Cerebellar cortex (tissue), 1 donor: ENCODE results near the gene ZCCHC24.

ENCODE experiments used
- DNase-seq: peaks from one replicate; pipeline ENCODE4 v3.0.0-alpha.2; 2015; ENCODE audit warnings: low spot score

The ZCCHC24 gene

GRCh38 chr10:79431428-79431827, 14.0 kb downstream of the ZCCHC24 start:
- no peak for DNase-seq

- no peak for DNase-seq
These were observed 14.5 kb downstream of the ZCCHC24 start for GRCh38 chr10:79430936-79431335.

DNA sequence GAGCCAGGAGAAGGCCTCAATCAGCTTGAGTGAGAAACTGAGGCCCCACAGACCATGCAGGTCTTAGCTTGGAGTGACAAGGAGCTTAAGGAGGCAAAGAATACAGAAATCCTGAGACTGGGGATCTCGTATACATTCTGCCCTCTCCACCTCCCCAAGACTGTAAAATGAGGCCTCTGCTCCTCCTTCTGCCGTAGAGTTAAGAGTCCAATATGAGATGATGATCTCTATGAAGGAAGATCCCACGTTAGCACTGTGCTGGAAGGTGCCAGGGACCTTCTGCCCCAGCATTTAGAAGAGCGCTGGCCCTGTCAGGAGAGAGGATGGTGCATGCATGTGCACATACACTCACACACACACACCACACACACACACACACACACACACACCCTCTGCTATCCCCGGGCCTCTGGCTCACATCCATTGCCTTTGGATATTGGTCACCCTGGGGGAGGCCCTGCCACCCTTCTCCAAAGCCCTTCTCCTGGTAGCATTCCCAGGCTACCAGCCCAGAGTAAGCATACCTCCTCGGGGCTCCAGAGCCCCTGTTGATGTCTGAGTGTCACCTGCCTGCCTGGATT, 15.0 kb downstream of the ZCCHC24 start:
- DNase-seq: no peak

GRCh38 chr10:79429751-79430150, 15.7 kb downstream of the ZCCHC24 start:
- DNase-seq: no peak

GRCh38 chr10:79427965-79428364, 17.5 kb downstream of the ZCCHC24 start:
- no peak for DNase-seq

DNA sequence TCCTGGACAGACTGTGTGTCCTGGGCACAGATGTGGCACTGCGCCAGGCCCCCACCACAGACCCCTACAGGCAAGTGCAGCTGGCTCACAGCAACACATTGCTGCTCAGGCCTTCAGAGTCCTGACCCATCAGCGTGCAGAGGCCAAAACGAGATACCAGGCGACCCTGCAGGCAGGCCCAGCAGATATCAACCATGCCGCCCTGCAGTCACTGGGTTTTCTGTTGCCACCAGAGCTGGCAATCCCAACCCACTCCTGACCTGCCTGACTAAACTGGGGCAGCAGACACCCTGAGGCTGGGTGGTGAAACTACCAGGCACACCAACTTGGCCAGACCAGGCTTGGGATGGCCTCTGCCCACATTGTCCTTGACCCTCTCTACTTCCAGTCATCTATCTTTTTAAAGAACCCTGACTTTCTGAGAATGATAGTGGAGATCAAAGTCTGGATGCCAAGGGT, 20.3 kb downstream of the ZCCHC24 start:
- no peak for DNase-seq

- no peak for DNase-seq
These were observed 21.0 kb downstream of the ZCCHC24 start for GRCh38 chr10:79424221-79425073.

DNA sequence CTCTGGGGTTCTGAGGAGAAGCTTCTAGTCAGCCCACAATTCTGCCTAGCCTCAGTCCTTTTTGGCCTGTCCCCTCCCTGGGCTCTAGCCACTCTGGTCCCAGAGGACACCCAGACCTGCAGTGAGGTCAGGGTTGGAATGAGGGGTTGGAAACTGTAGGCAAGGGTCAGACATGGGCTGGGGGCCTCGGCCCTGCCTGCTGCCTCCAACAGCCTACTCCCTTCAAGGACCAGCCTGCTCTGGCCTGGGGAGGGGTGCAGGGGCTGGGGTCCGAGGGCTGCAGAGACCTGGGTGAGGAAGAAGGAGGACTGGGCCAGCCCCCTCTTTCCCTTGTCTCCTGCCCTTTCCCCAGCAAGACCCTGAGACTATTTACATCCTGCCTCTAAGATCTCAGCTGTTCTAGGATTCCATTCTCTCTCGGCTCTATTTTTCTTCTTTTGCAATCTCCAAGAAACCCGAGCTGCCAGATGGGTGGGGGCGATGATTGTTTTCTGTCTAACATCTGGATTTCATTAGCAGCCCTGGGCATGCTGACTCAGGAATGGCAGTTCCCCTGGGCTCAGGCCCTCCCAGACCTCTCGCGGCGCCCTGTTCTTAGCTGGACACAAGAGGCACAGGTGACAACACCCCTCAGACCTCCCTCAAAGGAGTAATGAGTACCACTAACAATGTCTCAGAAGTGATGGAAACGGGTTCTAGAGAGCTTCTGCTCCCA, 23.1 kb downstream of the ZCCHC24 start:
- DNase-seq: no peak

DNA sequence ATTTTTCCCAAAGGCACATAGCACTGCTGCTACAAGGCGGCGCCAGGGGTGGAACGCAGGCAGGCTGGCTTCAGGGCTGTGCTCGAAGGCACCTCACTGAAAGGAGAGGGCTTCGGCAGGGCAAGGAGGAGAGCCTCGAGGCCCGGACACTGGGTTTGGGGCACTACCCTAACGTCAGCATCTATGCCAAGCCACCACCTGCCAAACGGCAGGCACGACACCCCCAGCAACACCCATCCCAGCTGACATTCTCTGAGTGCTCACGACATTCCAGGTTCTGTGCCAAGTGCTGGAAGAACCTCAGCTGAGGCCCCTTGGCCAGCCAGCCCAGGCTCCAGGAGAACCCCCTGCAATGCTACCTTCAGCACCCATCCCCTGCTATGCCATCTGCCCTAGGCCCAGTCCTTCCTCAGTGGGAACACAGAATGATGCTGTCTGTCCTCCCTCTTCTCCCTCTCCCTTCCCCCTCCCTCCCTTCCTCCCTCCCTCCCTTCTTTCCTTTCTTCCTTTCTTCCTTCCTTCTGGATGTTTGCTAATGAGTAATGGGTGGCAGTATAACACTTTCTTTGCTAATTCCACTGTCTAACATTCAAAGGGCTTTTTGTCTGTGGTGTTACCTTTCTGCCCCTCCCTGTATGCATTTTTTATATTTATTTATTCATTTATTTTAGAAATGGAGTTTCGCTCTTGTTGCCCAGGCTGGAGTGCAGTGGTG, 24.3 kb downstream of the ZCCHC24 start:
- no peak for DNase-seq

DNA sequence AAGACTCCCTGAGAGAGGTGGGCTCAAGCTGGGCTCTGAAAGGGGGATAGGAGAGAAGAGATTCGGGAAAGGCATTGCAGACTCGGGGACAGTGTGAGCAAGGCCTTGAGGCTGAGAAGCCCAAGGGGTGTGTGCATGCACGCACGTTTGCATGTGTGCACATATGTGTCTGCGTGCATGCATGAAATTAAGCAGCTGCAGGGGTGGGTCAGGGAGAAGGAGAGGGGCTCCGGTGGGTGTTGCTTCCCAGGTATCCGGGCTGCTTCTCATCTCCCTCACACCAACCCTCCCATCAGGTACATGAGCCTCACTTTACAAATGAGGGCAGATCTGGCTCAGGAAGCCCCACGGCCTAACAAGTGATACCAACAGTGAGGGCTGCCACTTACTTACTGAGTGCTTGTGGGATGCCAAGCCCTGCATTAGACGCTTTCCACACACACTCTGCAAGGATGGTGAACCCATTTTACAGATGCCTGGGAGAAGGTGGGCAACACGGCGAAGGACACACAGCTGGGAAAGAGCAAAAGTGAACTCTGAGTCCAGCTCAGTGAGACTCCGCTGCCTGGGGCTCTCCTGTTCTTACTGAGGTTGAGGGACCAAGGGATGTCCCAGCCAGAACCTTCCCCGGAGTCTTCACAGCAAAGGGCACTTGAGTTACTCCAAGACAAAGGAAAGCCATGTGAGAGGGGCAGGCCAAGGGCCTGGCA, 26.4 kb downstream of the ZCCHC24 start:
- DNase-seq: no peak

DNA sequence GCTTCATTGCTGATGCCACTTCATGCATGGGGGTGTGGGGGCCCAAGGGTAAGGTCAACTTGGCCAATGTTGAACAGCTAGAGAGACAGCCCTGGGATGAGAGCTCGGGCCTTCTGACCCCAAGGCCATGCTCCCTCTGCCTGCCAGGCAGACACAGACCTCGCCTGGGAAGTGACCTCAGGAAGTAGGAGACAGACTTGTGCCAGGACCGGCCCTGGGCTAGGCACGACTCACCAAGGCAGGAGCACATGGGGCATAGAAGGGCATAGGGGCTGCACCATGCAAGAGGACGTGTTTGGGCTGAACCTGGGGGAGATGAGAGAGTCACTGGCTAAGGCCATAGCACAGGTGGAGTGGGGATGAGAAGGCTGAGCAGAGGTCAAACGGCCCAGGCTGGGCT, 27.1 kb downstream of the ZCCHC24 start:
- no peak for DNase-seq

GRCh38 chr10:79417731-79418130, 27.7 kb downstream of the ZCCHC24 start:
- DNase-seq: no peak

- DNase-seq: no peak
These were observed 28.2 kb downstream of the ZCCHC24 start for GRCh38 chr10:79417266-79417665.

- no peak for DNase-seq
These were observed 28.7 kb downstream of the ZCCHC24 start for GRCh38 chr10:79416578-79417255.

GRCh38 chr10:79415736-79416577, 29.5 kb downstream of the ZCCHC24 start:
- DNase-seq: no peak

- DNase-seq: no peak
These were observed 30.7 kb downstream of the ZCCHC24 start for GRCh38 chr10:79414714-79415113.

- no peak for DNase-seq
These were observed 32.2 kb downstream of the ZCCHC24 start for GRCh38 chr10:79413196-79413595.

DNA sequence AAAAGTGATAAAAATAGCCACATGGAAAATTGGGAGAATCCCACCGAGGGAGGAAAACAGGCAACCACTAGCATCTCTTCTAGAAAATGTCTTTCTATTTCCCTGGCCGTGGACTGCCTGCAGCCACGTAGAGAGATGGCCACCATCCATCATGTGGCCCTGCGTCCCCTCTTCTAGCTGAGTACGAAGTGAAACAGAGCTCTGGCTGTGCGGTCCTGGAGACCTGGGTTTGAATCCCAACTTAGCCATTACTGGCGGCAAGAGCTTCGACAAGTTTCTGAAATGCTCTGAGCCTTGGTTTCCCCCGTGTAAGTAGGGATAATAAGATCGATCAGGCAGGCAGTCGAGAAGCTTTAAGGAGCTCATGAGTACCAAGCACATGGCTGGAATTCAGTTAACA, 32.9 kb downstream of the ZCCHC24 start:
- DNase-seq: no peak

DNA sequence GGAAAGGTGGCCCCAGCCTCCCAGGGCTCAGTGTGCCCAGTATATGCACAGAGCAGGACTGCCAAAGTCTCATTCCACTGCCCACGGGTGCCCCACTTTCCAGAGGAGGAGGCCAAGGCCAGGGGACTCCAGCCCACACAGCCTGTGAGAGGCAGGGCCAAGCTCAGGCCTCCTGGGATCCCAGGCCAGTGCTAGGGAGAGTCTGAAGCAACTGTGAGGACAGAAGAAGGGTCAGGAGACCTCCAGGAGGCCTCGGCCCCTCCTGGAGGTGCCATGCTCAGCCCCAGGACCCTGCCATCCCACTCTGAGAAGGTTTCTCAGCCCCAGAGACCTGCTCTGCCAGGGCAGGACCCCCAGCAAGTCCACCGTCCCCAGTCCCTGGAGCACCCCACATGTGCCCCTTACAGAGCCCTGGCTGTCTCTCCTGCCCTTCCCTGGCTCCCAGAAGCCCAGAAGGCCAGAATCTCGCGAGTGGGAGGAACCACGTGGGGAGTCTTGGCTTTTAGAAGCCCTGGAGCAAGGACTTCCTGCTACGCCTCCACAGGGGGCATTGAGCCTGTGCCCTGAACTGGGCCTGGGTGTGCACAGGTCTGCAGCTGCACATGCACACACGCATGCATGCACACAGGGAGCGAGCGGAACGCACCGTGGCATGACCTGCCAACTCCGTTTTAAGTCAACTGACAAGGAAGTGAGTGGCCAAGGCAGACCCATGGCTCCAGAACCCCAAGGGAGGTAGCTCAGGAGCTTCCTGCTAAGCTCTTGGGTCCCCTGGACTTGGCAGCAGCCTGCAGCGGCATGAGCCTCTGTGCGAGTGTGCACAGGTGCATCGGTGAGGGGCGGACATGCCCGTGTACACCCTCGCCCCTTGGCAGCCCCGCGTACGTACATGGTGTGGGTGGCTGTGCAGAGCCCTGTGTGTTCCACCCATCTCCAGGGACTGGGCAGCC, 33.6 kb downstream of the ZCCHC24 start:
- no peak for DNase-seq
